Astrocyte (in vitro differentiated cells and primary cell): ENCODE data around the gene TINCR.

Source experiments
- EZH2 ChIP-seq: IDR thresholded peaks from 2 replicates; pipeline ENCODE4 v1.6.1; 2012; ENCODE audit warnings: mild to moderate bottlenecking, low read length, inconsistent platforms; ENCODE audit not compliant: insufficient read depth
- TF ChIP-seq, protein P1 (sequence below): IDR thresholded peaks from 2 replicates; pipeline ENCODE4 v1.5.1; 2011; ENCODE audit warnings: low read depth, mild to moderate bottlenecking, inconsistent platforms, low read length, moderate library complexity; ENCODE audit not compliant: insufficient read depth

DNA sequence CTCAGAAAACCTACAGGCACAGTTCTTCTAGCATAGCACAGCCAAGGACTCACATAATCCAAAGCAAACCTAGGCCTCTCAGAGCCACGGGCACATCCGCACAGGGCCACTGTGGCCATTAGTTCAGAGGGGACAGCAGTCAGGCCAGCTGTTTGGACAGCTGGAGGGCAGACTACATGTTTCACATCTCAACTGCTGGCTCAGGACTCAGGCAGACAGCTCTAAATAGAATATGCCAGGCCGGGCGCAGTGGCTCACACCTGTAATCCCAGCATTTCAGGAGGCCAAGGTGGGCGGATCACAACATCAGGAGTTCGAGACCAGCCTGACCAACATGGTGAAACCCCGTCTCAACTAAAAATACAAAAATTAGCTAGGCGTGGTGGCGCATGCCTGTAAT lies 28.0 kb upstream of the TINCR start:
- TF ChIP-seq, protein P1, sequence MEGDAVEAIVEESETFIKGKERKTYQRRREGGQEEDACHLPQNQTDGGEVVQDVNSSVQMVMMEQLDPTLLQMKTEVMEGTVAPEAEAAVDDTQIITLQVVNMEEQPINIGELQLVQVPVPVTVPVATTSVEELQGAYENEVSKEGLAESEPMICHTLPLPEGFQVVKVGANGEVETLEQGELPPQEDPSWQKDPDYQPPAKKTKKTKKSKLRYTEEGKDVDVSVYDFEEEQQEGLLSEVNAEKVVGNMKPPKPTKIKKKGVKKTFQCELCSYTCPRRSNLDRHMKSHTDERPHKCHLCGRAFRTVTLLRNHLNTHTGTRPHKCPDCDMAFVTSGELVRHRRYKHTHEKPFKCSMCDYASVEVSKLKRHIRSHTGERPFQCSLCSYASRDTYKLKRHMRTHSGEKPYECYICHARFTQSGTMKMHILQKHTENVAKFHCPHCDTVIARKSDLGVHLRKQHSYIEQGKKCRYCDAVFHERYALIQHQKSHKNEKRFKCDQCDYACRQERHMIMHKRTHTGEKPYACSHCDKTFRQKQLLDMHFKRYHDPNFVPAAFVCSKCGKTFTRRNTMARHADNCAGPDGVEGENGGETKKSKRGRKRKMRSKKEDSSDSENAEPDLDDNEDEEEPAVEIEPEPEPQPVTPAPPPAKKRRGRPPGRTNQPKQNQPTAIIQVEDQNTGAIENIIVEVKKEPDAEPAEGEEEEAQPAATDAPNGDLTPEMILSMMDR = no peak
- TF ChIP-seq EZH2 = no peak
